ENCODE measurements around the gene TMCO1.
"Not testable (repeated sequence)": the region's sequence is repeated elsewhere in the genome, so short reads cannot be mapped to it uniquely, and the experiment has no call there.

Gene TMCO1

DNA sequence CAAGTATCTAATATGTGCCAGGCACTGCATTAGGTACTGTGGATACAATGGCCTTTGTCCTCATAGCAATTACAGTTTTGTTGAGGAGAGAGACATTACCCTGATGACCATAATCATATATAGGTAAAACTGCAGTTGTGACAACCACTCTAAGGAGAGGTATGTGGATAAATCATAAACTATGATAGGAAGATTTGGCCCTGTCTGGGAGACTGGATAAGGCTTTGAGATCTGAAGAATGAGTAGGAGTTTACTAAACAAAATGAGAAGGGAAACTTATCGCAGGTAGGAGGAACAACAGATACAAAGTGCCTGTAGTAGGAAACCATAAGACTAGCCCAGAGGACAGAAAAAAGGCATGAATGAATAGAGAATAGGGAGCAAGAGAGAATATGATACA is 4.4 kb downstream of the TMCO1 start:
- no peak for DNase-seq
- no peaks in the 10 kb centered on the region for H3K9me3 Mint-ChIP-seq
- no peak overlapping the region for H3K4me3 Mint-ChIP-seq
- peaks cover 51% of the 10 kb centered on the region for H3K4me1 Mint-ChIP-seq
- CTCF ChIA-PET = no interaction called here
- H3K36me3 Mint-ChIP-seq = peaks cover 55% of the 10 kb centered on the region
- H3K27ac Mint-ChIP-seq = no peak overlapping the region
- no peaks in the 10 kb centered on the region for H3K27me3 Mint-ChIP-seq

DNA sequence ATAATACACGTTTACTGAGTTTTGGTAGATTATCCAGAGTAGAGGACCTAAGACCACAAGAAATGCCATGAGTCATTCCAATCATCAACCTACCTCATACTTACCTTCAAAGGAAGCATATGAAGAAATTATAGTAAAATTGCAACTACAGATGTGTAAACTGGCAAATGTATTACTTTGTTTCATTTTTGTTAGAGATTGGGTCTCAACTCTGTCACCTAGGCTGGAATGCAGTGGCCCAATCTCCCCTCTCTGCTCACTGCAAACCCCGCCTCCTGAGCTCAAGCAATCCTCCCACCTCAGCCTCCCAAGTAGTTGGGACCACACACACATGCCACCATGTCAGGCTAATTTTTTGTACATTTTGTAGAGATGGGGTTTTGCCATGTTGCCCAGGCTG is 5.2 kb downstream of the TMCO1 start:
- Mint-ChIP-seq H3K36me3 (peaks cover 53% of the 10 kb centered on the region), H3K27me3 (no peaks in the 10 kb centered on the region), H3K27ac (no peak overlapping the region), H3K9me3 (no peaks in the 10 kb centered on the region), H3K4me3 (no peak overlapping the region), H3K4me1 (peaks cover 48% of the 10 kb centered on the region)
- CTCF ChIA-PET = no interaction called here
- no peak for DNase-seq

DNA sequence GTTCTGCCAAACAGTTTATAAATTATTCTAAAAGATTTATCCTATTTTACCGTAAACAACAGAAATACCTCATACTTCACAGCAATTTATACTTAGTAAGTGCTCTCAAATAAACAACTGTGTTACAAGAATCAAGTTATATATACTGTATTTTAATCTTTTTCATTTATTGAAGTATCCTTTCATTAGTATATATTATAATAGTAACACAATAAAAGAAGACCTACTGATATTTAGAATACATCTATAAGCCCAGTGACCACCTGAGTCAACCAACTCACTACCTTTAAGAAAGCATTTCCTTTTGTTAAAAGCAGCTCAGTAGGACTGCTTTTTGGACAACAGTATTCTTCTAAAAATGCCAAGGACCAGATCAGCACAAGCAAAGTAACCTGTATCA is 5.9 kb downstream of the TMCO1 start:
- peaks cover 40% of the 10 kb centered on the region for H3K4me1 Mint-ChIP-seq
- H3K9me3 Mint-ChIP-seq = no peaks in the 10 kb centered on the region
- no peak for DNase-seq
- H3K27ac Mint-ChIP-seq = no peak overlapping the region
- no peak overlapping the region for H3K4me3 Mint-ChIP-seq
- CTCF ChIA-PET = no interaction called here
- H3K36me3 Mint-ChIP-seq = peaks cover 52% of the 10 kb centered on the region
- H3K27me3 Mint-ChIP-seq = no peaks in the 10 kb centered on the region

DNA sequence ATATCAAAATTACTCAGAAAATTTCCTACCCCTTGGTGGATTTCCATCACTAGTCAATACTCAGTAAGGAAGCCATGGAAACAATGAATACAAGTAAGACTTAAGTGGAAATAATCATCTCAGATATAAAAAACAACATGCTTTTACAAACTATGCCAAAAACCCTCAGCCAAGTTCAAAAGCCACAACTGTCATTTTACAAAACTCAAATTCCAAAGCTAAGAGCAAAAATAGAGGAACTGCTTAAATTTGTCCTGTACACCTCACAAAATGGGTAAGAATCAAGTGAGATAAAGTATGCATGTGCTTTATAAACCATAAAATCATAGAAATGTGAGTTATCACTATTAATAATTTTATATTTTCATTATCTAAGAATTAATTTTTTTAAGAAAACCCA is 9.6 kb downstream of the TMCO1 start:
- peaks cover 35% of the 10 kb centered on the region for H3K36me3 Mint-ChIP-seq
- H3K4me3 Mint-ChIP-seq = no peak overlapping the region
- no peak for DNase-seq
- H3K9me3 Mint-ChIP-seq = no peaks in the 10 kb centered on the region
- no peak overlapping the region for H3K27ac Mint-ChIP-seq
- CTCF ChIA-PET = no interaction called here
- peaks cover 15% of the 10 kb centered on the region for H3K4me1 Mint-ChIP-seq
- H3K27me3 Mint-ChIP-seq = no peaks in the 10 kb centered on the region

DNA sequence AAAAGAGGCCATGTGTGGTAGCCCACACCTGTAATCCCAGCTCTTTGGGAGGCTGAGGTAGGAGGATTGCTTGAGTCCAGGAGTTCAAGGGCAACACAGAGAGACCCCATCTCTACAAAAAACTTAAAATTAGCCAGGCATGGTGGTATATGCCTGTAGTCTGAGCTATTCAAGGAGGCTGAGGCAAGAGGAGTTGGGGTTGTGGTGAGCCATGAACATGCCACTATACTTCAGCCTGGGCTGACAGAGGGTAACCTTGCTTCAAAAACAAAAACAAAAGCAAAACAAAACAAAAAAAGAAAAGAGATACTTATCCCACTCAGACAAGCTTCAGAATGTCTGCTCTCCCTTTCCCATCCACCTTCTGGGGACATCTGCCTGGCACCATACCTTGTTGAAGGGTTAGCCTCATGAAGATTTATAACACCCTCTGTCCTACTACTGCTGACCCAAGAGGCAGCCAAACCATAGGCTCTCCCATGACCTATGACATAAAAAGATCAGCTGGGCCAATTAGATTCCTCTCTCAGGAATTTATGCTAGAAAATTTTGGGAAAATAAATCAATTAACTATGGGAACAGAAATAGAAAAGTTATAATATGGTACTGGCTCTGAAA is 13.2 kb downstream of the TMCO1 start:
- Mint-ChIP-seq H3K27ac (no peak overlapping the region), H3K4me1 (peaks cover 5% of the 10 kb centered on the region), H3K4me3 (no peak overlapping the region), H3K9me3 (no peaks in the 10 kb centered on the region), H3K36me3 (peaks cover 31% of the 10 kb centered on the region), H3K27me3 (no peaks in the 10 kb centered on the region)
- no peak for DNase-seq
- CTCF ChIA-PET = no interaction called here

DNA sequence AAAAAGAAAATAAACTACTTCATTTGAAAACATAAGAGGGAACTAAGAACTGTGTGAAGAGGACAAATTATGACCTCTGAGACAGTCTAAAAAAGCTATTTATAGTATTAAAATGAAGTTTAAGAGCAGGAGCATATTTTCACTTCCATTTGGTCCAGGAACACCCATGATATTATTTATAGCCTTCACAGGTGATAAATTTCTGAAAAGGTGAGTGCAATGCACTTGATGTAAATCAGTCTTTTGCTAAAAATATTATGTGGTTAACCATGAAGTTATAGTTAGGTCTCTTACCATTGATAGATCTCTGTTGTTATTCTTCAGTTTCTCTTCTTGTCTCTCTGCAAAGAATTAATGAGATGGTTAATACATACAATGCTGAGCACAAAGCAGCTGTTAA is 14.7 kb downstream of the TMCO1 start:
- Mint-ChIP-seq H3K36me3 (peaks cover 29% of the 10 kb centered on the region), H3K27ac (no peak overlapping the region), H3K9me3 (no peaks in the 10 kb centered on the region), H3K27me3 (no peaks in the 10 kb centered on the region), H3K4me3 (no peak overlapping the region), H3K4me1 (peaks cover 5% of the 10 kb centered on the region)
- CTCF ChIA-PET = interaction anchor here (0.6 kb wide), 1 partner anchor 32 kb away, joined by 3 read pairs; no protein-coding TSS in a partner anchor
- DNase-seq = no peak

DNA sequence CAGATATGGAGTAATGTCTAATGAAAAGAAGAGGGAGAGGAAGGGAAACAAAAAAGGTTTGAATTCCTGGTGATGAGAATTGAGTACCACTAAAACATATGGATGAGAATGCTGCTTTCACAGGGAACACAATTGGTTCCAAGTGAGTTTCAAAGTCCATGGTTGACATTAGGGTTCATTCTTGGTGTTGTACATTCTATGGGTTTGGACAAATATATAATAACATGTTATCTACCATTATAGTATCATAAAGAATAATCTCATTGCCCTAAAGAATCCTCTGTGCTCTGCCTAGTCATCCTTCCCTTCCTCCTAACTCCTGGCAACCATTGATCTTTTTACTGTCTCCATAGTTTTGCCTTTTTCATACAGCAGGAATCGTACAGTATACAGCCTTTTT is 20.1 kb downstream of the TMCO1 start:
- CTCF ChIA-PET = interaction anchor here (0.7 kb wide), 1 partner anchor 10 kb away, joined by 3 read pairs; no protein-coding TSS in a partner anchor
- H3K4me3 Mint-ChIP-seq = no peak overlapping the region
- no peaks in the 10 kb centered on the region for H3K27me3 Mint-ChIP-seq
- H3K9me3 Mint-ChIP-seq = no peaks in the 10 kb centered on the region
- H3K4me1 Mint-ChIP-seq = no peaks in the 10 kb centered on the region
- peaks cover 20% of the 10 kb centered on the region for H3K36me3 Mint-ChIP-seq
- DNase-seq = no peak
- no peak overlapping the region for H3K27ac Mint-ChIP-seq

DNA sequence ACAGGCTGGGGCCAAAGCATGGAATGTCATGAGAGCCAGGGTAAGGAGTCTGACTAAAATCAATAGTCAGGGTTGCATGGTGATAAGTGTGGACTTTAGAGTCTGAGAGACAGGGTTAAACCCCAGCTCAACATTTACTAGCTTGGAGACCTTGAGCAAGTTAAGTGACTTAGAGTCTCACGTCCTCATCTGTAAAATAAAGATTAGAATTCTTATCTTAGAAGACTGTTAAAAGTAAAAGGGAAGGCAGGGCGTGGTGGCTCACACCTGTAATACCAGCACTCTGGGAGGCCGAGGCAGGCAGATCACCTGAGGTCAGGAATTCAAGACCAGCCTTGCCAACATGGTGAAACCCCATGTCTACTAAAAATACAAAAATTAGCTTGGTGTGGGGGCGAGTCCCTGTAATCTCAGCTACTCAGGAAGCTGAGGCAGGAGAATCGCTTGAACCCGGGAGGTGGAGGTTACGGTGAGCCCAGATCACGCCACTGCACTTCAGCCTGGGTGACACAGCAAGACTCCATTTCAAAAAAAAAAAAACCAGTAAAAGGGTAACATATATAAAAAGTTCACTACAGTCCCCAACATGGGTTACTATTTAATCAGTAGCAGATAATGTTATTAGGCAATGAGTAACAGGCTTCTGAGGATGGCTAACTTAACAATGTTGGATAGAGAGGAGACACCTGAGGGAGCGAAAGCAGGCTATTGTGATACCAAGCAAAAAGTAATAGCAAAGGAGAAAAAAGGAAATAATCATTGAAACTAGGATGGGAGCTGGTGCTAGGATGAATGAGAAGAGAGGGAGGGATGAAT is 20.8 kb downstream of the TMCO1 start:
- H3K36me3 Mint-ChIP-seq = peaks cover 20% of the 10 kb centered on the region
- CTCF ChIA-PET = interaction anchor here (1.6 kb wide), 1 partner anchor 166 kb away, joined by 4 read pairs; no protein-coding TSS in a partner anchor
- no peaks in the 10 kb centered on the region for H3K9me3 Mint-ChIP-seq
- H3K27me3 Mint-ChIP-seq = no peaks in the 10 kb centered on the region
- no peak overlapping the region for H3K4me3 Mint-ChIP-seq
- H3K4me1 Mint-ChIP-seq = no peaks in the 10 kb centered on the region
- no peak overlapping the region for H3K27ac Mint-ChIP-seq
- no peak for DNase-seq

DNA sequence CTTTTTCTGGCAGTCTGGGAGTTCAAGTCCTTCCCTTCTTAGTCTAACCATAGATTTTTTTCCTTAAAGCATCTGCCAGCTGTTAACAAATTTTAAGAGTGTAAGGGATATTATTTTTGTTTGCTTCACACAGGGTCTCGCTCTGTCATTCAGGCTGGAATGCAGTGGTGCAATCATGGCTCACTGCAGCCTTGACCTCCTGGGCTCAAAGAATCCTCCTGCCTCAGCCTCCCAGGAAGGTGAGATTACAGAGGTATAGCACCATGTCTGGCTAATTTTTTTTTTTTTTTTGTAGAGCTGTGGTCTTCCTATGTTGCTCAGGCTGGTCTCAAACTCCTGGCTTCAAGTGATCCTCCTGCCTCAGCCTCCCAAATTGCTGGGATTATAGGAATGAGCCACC is 23.8 kb downstream of the TMCO1 start:
- H3K4me3 Mint-ChIP-seq, H3K27me3 Mint-ChIP-seq, H3K27ac Mint-ChIP-seq, CTCF ChIA-PET, DNase-seq, H3K9me3 Mint-ChIP-seq, H3K4me1 Mint-ChIP-seq: not testable (repeated sequence)
- peaks cover 43% of the 10 kb centered on the region for H3K36me3 Mint-ChIP-seq

DNA sequence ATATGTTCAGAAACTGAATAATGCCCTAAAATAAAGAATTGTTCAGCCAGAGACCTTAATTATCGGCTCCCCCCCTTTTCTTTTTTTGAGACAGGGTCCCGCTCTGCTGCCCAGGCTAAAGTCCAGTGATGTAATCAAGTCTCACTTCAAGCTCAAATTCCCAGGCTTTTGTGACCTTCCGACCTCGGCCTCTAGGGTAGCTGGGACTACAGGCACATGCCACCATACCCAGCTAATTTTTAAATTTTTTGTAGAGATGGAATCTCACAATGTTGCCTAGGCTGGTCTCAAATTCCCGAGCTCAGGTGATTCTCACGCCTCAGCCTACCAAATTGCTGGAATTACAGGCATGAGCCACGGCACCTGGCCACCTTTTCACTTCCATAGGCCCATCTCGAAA is 26.5 kb downstream of the TMCO1 start:
- CTCF ChIA-PET = no interaction called here
- H3K4me1 Mint-ChIP-seq = no peaks in the 10 kb centered on the region
- H3K27ac Mint-ChIP-seq = no peak overlapping the region
- no peak overlapping the region for H3K4me3 Mint-ChIP-seq
- H3K36me3 Mint-ChIP-seq = peaks cover 45% of the 10 kb centered on the region
- H3K9me3 Mint-ChIP-seq = no peaks in the 10 kb centered on the region
- DNase-seq = no peak
- no peaks in the 10 kb centered on the region for H3K27me3 Mint-ChIP-seq

DNA sequence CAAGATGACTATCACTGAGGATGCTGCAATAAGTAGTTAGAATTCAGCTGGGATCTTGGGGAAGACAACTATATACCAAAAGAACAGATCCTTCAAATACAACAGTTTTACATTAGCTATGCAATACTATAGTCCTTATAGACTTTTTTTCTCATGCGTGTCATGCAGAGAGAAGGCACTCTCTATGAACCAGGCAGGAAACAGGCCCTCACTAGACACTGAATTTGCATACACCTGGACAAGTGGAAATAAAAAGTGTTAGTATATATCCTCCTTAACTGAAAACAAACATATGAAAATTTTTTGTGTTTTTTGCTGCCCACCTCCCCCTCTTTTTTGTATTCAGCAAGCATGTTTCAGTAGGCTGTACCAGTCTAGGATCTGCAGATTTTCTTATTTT is 29.9 kb downstream of the TMCO1 start:
- H3K4me1 Mint-ChIP-seq = no peaks in the 10 kb centered on the region
- CTCF ChIA-PET = interaction anchor here (0.9 kb wide), 1 partner anchor 10 kb away, joined by 3 read pairs; no protein-coding TSS in a partner anchor
- H3K36me3 Mint-ChIP-seq = peaks cover 46% of the 10 kb centered on the region
- no peak for DNase-seq
- no peaks in the 10 kb centered on the region for H3K27me3 Mint-ChIP-seq
- no peak overlapping the region for H3K27ac Mint-ChIP-seq
- H3K9me3 Mint-ChIP-seq = no peaks in the 10 kb centered on the region
- H3K4me3 Mint-ChIP-seq = no peak overlapping the region

DNA sequence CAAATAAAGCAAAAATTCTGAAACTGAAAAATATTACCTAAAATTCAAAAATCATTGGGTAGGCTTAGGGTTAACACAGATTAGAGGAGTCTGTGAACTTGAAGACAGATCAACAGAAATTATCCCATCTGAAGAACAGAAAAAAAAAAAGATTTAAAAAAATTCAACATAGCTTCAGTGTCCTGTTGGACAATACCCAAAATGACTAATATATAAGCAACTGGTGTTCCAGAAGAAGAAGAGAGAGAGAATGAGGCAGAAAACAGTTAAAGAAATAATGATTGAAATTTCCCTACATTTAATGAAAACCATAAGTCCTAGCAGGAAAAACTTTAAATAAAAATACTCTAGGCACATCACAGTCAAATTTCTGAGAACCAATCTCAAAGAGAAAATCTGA is 31.5 kb downstream of the TMCO1 start:
- Mint-ChIP-seq H3K36me3 (peaks cover 36% of the 10 kb centered on the region), H3K9me3 (no peaks in the 10 kb centered on the region), H3K27ac (no peak overlapping the region), H3K27me3 (no peaks in the 10 kb centered on the region), H3K4me3 (no peak overlapping the region), H3K4me1 (no peaks in the 10 kb centered on the region)
- CTCF ChIA-PET = interaction anchor here (1.3 kb wide), 1 partner anchor 187 kb away, joined by 3 read pairs; no protein-coding TSS in a partner anchor
- DNase-seq = no peak

DNA sequence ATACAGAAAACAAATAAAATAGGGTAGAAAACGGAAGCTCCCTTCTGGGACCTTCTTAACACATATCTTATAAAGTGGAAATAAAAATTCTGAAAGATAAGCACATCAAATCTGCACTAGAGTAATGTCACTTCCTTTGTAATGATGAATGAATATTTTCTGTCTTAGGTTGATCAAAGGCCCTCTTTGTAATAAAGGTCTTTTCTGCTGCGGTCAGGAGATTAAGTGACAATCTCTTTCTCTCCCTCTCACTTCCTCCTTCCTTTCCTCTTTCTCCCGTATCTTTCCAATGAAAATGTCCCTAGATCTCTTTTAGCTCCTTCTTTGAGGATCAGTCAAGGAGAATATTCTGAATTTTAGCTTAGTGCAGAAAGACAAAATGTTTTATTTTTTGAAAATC is 33.8 kb downstream of the TMCO1 start:
- CTCF ChIA-PET = no interaction called here
- Mint-ChIP-seq H3K9me3 (no peaks in the 10 kb centered on the region), H3K27me3 (no peaks in the 10 kb centered on the region), H3K4me1 (no peaks in the 10 kb centered on the region), H3K27ac (no peak overlapping the region), H3K36me3 (peaks cover 17% of the 10 kb centered on the region), H3K4me3 (no peak overlapping the region)
- no peak for DNase-seq

DNA sequence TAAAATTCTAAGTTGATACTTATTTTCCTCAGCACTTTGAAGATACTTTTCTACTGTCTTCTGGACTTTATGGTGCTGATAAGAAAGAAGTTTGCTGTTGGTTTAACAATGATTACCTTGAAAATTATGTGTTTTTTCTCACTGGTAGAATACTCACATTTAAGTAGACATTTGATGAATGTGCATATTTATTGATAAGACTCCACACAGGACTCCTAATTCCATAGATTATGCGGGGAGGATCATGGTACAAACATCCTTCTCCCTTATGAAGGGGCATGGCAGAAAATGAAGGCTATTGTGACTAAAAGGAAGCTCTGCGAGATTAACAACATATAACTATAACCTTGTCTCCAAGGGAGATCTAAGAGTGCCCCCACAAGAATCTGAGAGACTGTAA is 41.8 kb downstream of the TMCO1 start:
- H3K36me3 Mint-ChIP-seq = peaks cover 23% of the 10 kb centered on the region
- CTCF ChIA-PET = interaction anchor here (0.7 to 1.5 kb wide), 2 partner anchors 10 to 187 kb away, joined by 3 read pairs; no protein-coding TSS in a partner anchor
- DNase-seq = no peak
- H3K4me1 Mint-ChIP-seq = no peaks in the 10 kb centered on the region
- no peak overlapping the region for H3K27ac Mint-ChIP-seq
- no peak overlapping the region for H3K4me3 Mint-ChIP-seq
- H3K27me3 Mint-ChIP-seq = no peaks in the 10 kb centered on the region
- no peaks in the 10 kb centered on the region for H3K9me3 Mint-ChIP-seq

DNA sequence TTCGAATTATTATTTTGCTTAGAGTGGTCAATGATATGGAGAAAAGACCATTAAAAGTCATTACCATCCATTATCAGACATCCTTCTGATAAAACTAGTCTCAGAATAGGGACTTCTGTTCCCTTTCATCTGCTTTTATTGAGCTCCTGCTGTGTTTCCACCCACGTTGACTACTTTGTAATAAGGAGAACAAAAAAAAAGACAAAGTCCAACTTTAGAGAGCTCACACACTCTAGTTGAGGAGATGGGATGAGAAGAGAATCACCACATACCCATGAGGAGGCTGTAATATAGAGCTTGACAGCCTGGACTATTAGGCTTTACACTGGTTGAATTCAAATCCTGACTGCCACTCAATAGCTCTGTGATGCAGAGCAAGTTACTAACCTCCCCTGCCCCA is 42.5 kb downstream of the TMCO1 start:
- no peaks in the 10 kb centered on the region for H3K4me1 Mint-ChIP-seq
- H3K27ac Mint-ChIP-seq = no peak overlapping the region
- DNase-seq = no peak
- no peak overlapping the region for H3K4me3 Mint-ChIP-seq
- CTCF ChIA-PET = interaction anchor here (0.7 kb wide), 1 partner anchor 188 kb away, joined by 3 read pairs; no protein-coding TSS in a partner anchor
- no peaks in the 10 kb centered on the region for H3K27me3 Mint-ChIP-seq
- H3K9me3 Mint-ChIP-seq = no peaks in the 10 kb centered on the region
- peaks cover 23% of the 10 kb centered on the region for H3K36me3 Mint-ChIP-seq
